Panc1 (cell line): ENCODE results near the gene KCNQ1OT1. TPM values are rescaled to one million over a fixed set of nuclear protein-coding genes. Genes with fewer than 3 reads are reported as not detected.

Source experiments
- ATAC-seq: fragments of 200-7000 bp; cut with Tn5 transposase; 2 replicates; pipeline ENCODE4 v1.9.1; 2020; ENCODE audit warnings: mild to moderate bottlenecking, moderate library complexity
- BruUV-seq: library from RNA; stranded (reverse); fragments of 400-500 nt; replicated peaks from 2 replicates; lab custom pipeline; 2021; lab: Mats Ljungman, UMichigan
- CTCF ChIA-PET: fragments of 300-600 bp; sonication (Branson Sonifier 250); formaldehyde crosslinking; loops from one replicate; lab custom pipeline; 2022; ENCODE audit warnings: antibody characterized with exemption; lab: Charles Lee
- POLR2A ChIA-PET: fragments of 300-600 bp; sonication (Branson Sonifier 250); formaldehyde crosslinking; loops from one replicate; lab custom pipeline; 2022; ENCODE audit warnings: antibody characterized with exemption; lab: Charles Lee
- DNase-seq: peaks from one replicate; pipeline ENCODE4 v3.0.0-alpha.2; 2010; ENCODE audit warnings: low read depth, low spot score
- H3K27ac ChIP-seq: 2 replicates; pipeline ENCODE4 v1.5.1; 2011; ENCODE audit warnings: mild to moderate bottlenecking, low read length, inconsistent platforms
- H3K27me3 ChIP-seq: fragments of 200-500 bp; sonication (Bioruptor generic); 2 replicates; pipeline ENCODE4 v1.6.0; 2014; ENCODE audit warnings: low read length, inconsistent platforms; ENCODE audit not compliant: control insufficient read depth, insufficient read depth
- H3K36me3 ChIP-seq: fragments of 200-500 bp; sonication (Bioruptor generic); 2 replicates; pipeline ENCODE4 v1.5.1; 2014; ENCODE audit warnings: inconsistent platforms, mild to moderate bottlenecking, low read length, moderate library complexity; ENCODE audit not compliant: control insufficient read depth, insufficient read depth
- H3K4me1 ChIP-seq: 2 replicates; pipeline ENCODE4 v1.5.1; 2011; ENCODE audit warnings: inconsistent platforms, mild to moderate bottlenecking, low read length, moderate library complexity; ENCODE audit not compliant: control insufficient read depth, insufficient read depth
- H3K4me3 ChIP-seq, 2 experiments: 2 replicates each; pipeline ENCODE4 v1.5.1; 2011 to 2012; ENCODE audit warnings: low read depth in 2 of 2, low read length in 2 of 2, mild to moderate bottlenecking in 2 of 2, inconsistent platforms in 1 of 2, moderate library complexity in 1 of 2
- H3K9me3 ChIP-seq: fragments of 200-500 bp; sonication (Bioruptor generic); 2 replicates; pipeline ENCODE4 v1.5.1; 2014; ENCODE audit warnings: low read depth, mild to moderate bottlenecking, inconsistent platforms, low read length, moderate library complexity; ENCODE audit not compliant: control insufficient read depth, insufficient read depth
- POLR2AphosphoS5 ChIP-seq: IDR thresholded peaks from 2 replicates; pipeline ENCODE4 v1.6.1; 2012; ENCODE audit warnings: mild to moderate bottlenecking, low read depth, low read length, moderate library complexity
- REST ChIP-seq, 2 experiments: IDR thresholded peaks; 2 replicates each; pipeline ENCODE4 v1.6.1; 2011 to 2012; ENCODE audit warnings: low read depth in 2 of 2, control low read depth in 1 of 2, low read length in 1 of 2, mild to moderate bottlenecking in 1 of 2, moderate library complexity in 1 of 2; ENCODE audit not compliant: insufficient read depth in 1 of 2
- SIN3A ChIP-seq: IDR thresholded peaks from 2 replicates; pipeline ENCODE4 v1.6.1; 2012; ENCODE audit warnings: low read depth, mild to moderate bottlenecking, low read length, moderate library complexity, borderline replicate concordance; ENCODE audit not compliant: insufficient read depth
- TCF7L2 ChIP-seq: IDR thresholded peaks from 2 replicates; pipeline ENCODE4 v1.6.1; 2011; ENCODE audit warnings: mild to moderate bottlenecking, low read depth, low read length, inconsistent platforms
- in situ Hi-C: cut with HindIII; loops from 2 replicates; pipeline ENCODE4 v1.10.0; 2016; ENCODE audit warnings: low sequenced_read_pairs, low pct_unique_long_range_greater_than_20kb
- intact Hi-C: fragments of 100-400 bp; cut with micrococcal nuclease; formaldehyde crosslinking; loops from one replicate; pipeline ENCODE4 v1.10.0; 2022; ENCODE audit not compliant: unreplicated experiment
- total RNA-seq: library from RNA; stranded (reverse); gene quantifications from one replicate; pipeline ENCODE4 v1.2.1, GENCODE V29; 2021; ENCODE audit not compliant: unreplicated experiment
- TF ChIP-seq, protein P1 (sequence below): fragments of 450-650 bp; IDR thresholded peaks from 2 replicates; pipeline ENCODE4 v1.5.1; 2017; ENCODE audit warnings: mild to moderate bottlenecking

Gene KCNQ1OT1
- total RNA-seq, 1 experiment from 2014 or later = 1.3 TPM

DNA sequence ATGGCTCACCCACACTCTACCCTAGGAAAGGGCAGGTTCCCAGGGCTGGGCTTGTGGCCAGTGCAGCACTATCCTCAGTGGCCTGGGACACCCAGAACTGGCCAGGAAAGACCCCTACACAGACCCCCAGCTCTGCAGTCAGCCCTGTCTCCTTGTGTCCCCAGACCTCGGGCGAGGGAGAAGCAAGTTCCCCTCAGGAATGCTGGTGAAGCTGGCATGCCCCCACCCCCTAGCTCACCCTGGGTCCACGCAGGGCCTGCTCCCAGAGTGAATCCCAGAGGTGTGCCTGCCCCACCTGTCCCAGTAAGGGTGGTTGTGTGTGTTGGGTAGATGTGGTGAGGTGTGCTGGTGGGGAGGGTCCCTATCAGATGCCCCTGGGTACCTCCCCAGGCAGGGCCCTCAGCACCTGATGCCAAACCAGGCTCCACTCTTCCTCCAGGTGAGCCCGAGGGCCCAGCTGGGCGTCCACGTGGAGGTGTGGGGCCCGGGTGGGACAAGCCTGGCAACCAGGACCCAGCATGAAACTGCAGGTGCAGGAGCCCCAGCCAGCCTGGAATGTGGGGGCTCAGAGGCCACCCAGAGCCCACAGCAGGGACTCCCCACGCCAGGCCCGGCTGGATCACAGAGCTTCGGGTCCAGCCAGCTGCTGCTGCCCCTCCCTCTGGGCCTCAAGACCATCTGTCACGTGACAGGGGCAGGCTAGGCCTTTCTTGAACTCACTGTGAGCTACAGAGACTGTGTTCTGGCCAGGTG, 48.4 kb upstream of the KCNQ1OT1 start:
- in situ Hi-C loops (no loop called here), intact Hi-C loops (no loop called here)
- Histone ChIP-seq H3K27me3 (no peaks in the 10 kb centered on the region), H3K9me3 (no peaks in the 10 kb centered on the region), H3K27ac (no peak overlapping the region), H3K36me3 (no peaks in the 10 kb centered on the region), H3K4me3 (no peak overlapping the region), H3K4me1 (no peaks in the 10 kb centered on the region)
- ChIA-PET CTCF (no interaction called here), POLR2A (no interaction called here)
- TF ChIP-seq, protein P1, sequence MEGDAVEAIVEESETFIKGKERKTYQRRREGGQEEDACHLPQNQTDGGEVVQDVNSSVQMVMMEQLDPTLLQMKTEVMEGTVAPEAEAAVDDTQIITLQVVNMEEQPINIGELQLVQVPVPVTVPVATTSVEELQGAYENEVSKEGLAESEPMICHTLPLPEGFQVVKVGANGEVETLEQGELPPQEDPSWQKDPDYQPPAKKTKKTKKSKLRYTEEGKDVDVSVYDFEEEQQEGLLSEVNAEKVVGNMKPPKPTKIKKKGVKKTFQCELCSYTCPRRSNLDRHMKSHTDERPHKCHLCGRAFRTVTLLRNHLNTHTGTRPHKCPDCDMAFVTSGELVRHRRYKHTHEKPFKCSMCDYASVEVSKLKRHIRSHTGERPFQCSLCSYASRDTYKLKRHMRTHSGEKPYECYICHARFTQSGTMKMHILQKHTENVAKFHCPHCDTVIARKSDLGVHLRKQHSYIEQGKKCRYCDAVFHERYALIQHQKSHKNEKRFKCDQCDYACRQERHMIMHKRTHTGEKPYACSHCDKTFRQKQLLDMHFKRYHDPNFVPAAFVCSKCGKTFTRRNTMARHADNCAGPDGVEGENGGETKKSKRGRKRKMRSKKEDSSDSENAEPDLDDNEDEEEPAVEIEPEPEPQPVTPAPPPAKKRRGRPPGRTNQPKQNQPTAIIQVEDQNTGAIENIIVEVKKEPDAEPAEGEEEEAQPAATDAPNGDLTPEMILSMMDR = no peak
- no peak for TF ChIP-seq SIN3A
- TF ChIP-seq POLR2AphosphoS5 = no peak
- DNase-seq (no peak), ATAC-seq (no peak)
- BruUV-seq = no TSS peak

DNA sequence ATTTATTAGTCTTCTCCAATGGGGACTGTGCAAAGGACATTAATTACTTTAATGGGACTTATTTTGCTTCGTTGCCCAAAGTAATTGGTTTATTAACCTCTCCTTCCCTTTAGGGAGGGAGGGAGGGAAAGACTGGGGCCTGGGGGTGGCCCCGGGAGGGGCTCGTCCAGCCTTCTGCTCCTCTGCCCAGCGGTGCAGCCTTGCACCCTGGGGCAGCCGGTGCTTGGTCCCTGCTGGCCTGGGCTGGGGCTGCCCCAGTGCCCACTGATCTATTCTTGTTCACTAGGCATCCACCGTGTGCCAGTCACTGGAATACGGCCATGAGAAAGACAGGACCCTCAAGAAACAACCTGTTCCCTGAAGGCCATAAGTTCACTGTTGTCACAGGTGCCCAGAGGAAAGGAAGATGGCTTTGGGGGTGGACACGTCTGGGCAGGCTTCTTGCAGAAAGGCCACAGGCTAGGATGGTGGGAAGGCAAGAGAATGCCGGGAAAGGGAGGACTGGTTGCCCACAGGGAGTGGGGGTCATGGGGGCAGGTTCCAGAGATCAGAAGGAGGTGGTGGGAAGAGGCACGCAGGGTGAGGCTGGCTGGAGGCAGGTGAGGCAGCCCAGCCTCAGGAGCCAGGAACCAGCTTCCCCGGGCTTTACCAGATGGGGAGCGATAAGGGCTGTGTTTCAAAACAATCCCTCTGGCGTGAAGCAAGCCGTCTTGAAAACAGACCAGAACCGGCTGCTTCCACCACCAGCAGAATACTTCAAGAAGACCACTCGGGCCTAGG, 47.6 kb upstream of the KCNQ1OT1 start:
- CTCF ChIA-PET = no interaction called here
- Histone ChIP-seq H3K27ac (no peak overlapping the region), H3K4me1 (peaks cover 1% of the 10 kb centered on the region; the same call in 1 of the 2 replicates), H3K4me3 (no peak overlapping the region), H3K36me3 (no peaks in the 10 kb centered on the region), H3K9me3 (no peaks in the 10 kb centered on the region), H3K27me3 (no peaks in the 10 kb centered on the region)
- POLR2A ChIA-PET = no interaction called here
- BruUV-seq = no TSS peak
- in situ Hi-C loops = no loop called here
- no peak for DNase-seq
- TF ChIP-seq SIN3A = no peak
- TF ChIP-seq, protein P1 = no peak
- no peak for TF ChIP-seq POLR2AphosphoS5
- TF ChIP-seq TCF7L2 = no peak
- TF ChIP-seq REST (IDR thresholded peaks at IDR 0.05; ENCODE audit: insufficient read depth in 1 of 2, low read depth in 2 of 2, low read length in 1 of 2) = no peak
- ATAC-seq = no peak
- intact Hi-C loops = no loop called here
